ENCODE results near the gene ZCCHC14. TPM values are rescaled to one million over a fixed set of nuclear protein-coding genes. Genes with fewer than 3 reads are reported as not detected.

ZCCHC14 gene
- total RNA-seq, 4 donors from 2014 or later: 21.8 to 64.0 (median 28.8) TPM

- no peak overlapping the region for H3K27ac ChIP-seq
Measured at GRCh38 chr16:87459027-87459426, 33.8 kb downstream of the ZCCHC14 start.

GRCh38 chr16:87458424-87458915 lies 34.4 kb downstream of the ZCCHC14 start:
- 88% methylated on average over 23 of the region's 23 CpGs for WGBS
- Histone ChIP-seq H3K4me1 (peaks cover 34% of the 10 kb centered on the region), H3K4me3 (no peak overlapping the region), H3K36me3 (peaks cover 32% of the 10 kb centered on the region), H3K9me3 (no peaks in the 10 kb centered on the region), H3K27me3 (no peaks in the 10 kb centered on the region), H3K27ac (no peak overlapping the region)
- TF ChIP-seq CTCF (IDR thresholded peaks at IDR 0.05) (no peak), POLR2AphosphoS5 (IDR thresholded peaks at IDR 0.05) (no peak), EP300 (IDR thresholded peaks at IDR 0.05) (no peak)
- DNase-seq (ENCODE audit: low spot score in 2 of 2): no peak

More at GRCh38 chr16:87459027-87459426, 33.8 kb downstream of the ZCCHC14 start:
- TF ChIP-seq CTCF (IDR thresholded peaks at IDR 0.05) (no peak), POLR2AphosphoS5 (IDR thresholded peaks at IDR 0.05) (no peak), EP300 (IDR thresholded peaks at IDR 0.05) (no peak)
- 98% methylated on average over 15 of the region's 15 CpGs for WGBS
- Histone ChIP-seq H3K27me3 (no peaks in the 10 kb centered on the region), H3K4me1 (peaks cover 40% of the 10 kb centered on the region), H3K9me3 (no peaks in the 10 kb centered on the region), H3K36me3 (peaks cover 30% of the 10 kb centered on the region), H3K4me3 (no peak overlapping the region)
- DNase-seq (ENCODE audit: low spot score in 2 of 2): no peak

- peaks cover 38% of the 10 kb centered on the region for H3K36me3 ChIP-seq
- 65% methylated on average over 22 of the region's 22 CpGs for WGBS
- H3K4me1 ChIP-seq: peaks cover 28% of the 10 kb centered on the region
- no peak for DNase-seq (ENCODE audit: low spot score in 2 of 2)
- H3K4me3 ChIP-seq: no peak overlapping the region
- H3K27me3 ChIP-seq: no peaks in the 10 kb centered on the region
- H3K9me3 ChIP-seq: no peaks in the 10 kb centered on the region
- no peak for TF ChIP-seq CTCF (IDR thresholded peaks at IDR 0.05)
- no peak for TF ChIP-seq POLR2AphosphoS5 (IDR thresholded peaks at IDR 0.05)
- TF ChIP-seq POLR2A (IDR thresholded peaks at IDR 0.05): no peak
- no peak for TF ChIP-seq EP300 (IDR thresholded peaks at IDR 0.05)
- H3K27ac ChIP-seq: peak overlapping the region; percentile 44
Measured at GRCh38 chr16:87457709-87458423, 35.0 kb downstream of the ZCCHC14 start.

GRCh38 chr16:87457061-87457611 lies 35.7 kb downstream of the ZCCHC14 start:
- TF ChIP-seq POLR2AphosphoS5 (IDR thresholded peaks at IDR 0.05) (no peak), EP300 (IDR thresholded peaks at IDR 0.05) (no peak)
- Histone ChIP-seq H3K27me3 (no peaks in the 10 kb centered on the region), H3K4me3 (no peak overlapping the region), H3K36me3 (peaks cover 45% of the 10 kb centered on the region), H3K9me3 (no peaks in the 10 kb centered on the region), H3K27ac (peak overlapping the region; percentile 41), H3K4me1 (peaks cover 25% of the 10 kb centered on the region)
- DNase-seq (ENCODE audit: low spot score in 2 of 2): no peak
- 54% methylated on average over 4 of the region's 4 CpGs for WGBS

- Histone ChIP-seq H3K27ac (no peak overlapping the region), H3K9me3 (no peaks in the 10 kb centered on the region), H3K4me3 (no peak overlapping the region), H3K27me3 (no peaks in the 10 kb centered on the region), H3K4me1 (peaks cover 13% of the 10 kb centered on the region), H3K36me3 (peaks cover 48% of the 10 kb centered on the region)
- TF ChIP-seq EP300 (IDR thresholded peaks at IDR 0.05) (no peak), CTCF (IDR thresholded peaks at IDR 0.05) (no peak), POLR2A (IDR thresholded peaks at IDR 0.05) (no peak)
- 90% methylated on average over 3 of the region's 3 CpGs for WGBS
- no peak for DNase-seq (ENCODE audit: low spot score in 2 of 2)
Measured at GRCh38 chr16:87454391-87454790, 38.4 kb downstream of the ZCCHC14 start.
